ENCODE data around the gene FGF21. TPM values are rescaled to one million over a fixed set of nuclear protein-coding genes. Genes with fewer than 3 reads are reported as not detected.

The FGF21 gene
- total RNA-seq, 1 experiment from 2014 or later, result not detected

DNA sequence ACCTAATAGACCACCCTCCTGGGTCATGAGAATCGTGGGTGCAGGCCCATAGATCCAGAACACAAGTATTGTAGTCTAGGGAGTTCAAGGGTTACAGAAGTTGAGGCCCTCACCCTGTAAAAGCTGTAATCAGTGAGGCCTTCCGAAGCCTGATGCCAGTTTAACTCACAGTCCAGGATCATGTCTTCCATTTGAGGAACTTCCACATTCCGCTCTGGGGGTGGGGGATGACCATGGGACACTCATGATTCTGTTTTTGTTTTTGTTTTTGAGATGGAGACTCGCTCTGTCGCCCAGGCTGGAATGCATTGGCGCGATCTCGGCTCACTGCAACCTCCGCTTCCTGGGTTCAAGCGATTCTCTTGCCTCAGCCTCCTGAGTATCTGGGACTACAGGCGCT is 13.2 kb upstream of the FGF21 start:
- Histone ChIP-seq H3F3A (ENCODE audit: low read length, unreplicated experiment) (no peaks in the 10 kb centered on the region), H3K27ac (ENCODE audit: low read length) (no peak overlapping the region), H3K27me3 (ENCODE audit: low read length) (no peaks in the 10 kb centered on the region), H3K9me3 (ENCODE audit: low read length) (no peaks in the 10 kb centered on the region), H3K79me2 (ENCODE audit: low read length) (no peaks in the 10 kb centered on the region), H3K36me3 (ENCODE audit: low read depth, low read length) (no peaks in the 10 kb centered on the region), H3K9ac (ENCODE audit: low read length) (no peak overlapping the region), H4K20me1 (ENCODE audit: low read length) (no peaks in the 10 kb centered on the region), H3K9me2 (replicated peaks; ENCODE audit: low read length) (no peaks in the 10 kb centered on the region), H3K4me1 (ENCODE audit: insufficient read depth, low read length) (no peaks in the 10 kb centered on the region; the same call in 1 of the 2 replicates), H2AFZ (ENCODE audit: low read length) (no peak overlapping the region), H3K4me3 (ENCODE audit: low read length) (no peak overlapping the region), H3K4me2 (ENCODE audit: low read length) (no peak overlapping the region)
- POLR2A ChIA-PET (ENCODE audit: unreplicated experiment), result no interaction called here
- BruUV-seq (replicated peaks), result no TSS peak
- ATAC-seq, result no peak
- no peak for DNase-seq
- TF ChIP-seq EZH2 (IDR thresholded peaks at IDR 0.05; ENCODE audit: low read length, unreplicated experiment) (no peak), CTCF (conservative IDR thresholded peaks at IDR 0.05; ENCODE audit: low read depth, low read length) (no peak), EZH2phosphoT487 (IDR thresholded peaks at IDR 0.05; ENCODE audit: borderline replicate concordance, low read length) (no peak)
- CTCF ChIA-PET, result no interaction called here
- intact Hi-C loops (cut with micrococcal nuclease), result no loop called here

DNA sequence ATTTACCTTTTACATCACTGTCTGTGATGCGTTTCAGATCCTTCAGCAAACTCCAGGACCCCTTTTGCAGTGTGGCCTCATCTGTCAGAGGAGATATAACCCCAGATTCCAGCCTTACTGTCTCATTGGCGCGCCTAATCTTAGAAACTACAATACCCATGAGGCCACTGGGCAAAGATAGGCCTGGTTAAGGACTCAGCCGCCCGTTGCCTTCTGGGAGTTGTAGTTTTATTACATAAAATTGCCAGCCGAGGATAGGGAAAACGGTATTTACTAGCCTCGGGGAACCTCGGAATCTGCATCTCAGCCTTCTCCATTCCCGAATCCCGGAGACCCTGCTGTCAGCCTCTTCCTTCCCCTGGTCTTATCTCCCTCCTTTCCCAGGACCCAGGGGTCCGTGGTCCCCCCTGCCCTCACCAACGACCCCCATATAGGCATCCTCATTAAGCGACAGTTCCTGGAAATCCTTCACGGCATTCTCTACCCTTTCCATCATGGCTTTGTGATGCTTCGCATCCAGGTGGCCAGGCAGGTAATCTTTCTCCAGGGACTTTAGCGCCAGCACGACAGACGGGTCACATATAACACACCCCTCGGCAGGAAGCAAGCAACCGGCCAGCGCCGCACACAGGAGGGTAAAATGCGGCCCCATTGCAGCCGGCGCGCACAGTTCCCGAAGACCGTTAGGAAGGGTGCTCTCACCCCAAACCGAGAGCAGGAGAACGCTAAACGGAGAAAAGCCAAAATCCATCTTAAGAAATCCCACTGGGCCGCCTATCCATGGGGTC is 9.9 kb upstream of the FGF21 start:
- peak; percentile 63 for DNase-seq
- no peaks in the 10 kb centered on the region for H3F3A ChIP-seq (ENCODE audit: low read length, unreplicated experiment)
- no peaks in the 10 kb centered on the region; the same call in 1 of the 2 replicates for H3K36me3 ChIP-seq (ENCODE audit: low read depth, low read length)
- no peak overlapping the region for H3K4me2 ChIP-seq (ENCODE audit: low read length)
- no peak overlapping the region for H2AFZ ChIP-seq (ENCODE audit: low read length)
- CTCF ChIA-PET, result no interaction called here
- TF ChIP-seq EZH2 (IDR thresholded peaks at IDR 0.05; ENCODE audit: low read length, unreplicated experiment) (no peak), EZH2phosphoT487 (IDR thresholded peaks at IDR 0.05; ENCODE audit: borderline replicate concordance, low read length) (no peak), CTCF (conservative IDR thresholded peaks at IDR 0.05; ENCODE audit: low read depth, low read length) (no peak)
- H3K9me3 ChIP-seq (ENCODE audit: low read length), result no peaks in the 10 kb centered on the region
- H3K4me3 ChIP-seq (ENCODE audit: low read length), result no peak overlapping the region
- no peaks in the 10 kb centered on the region for H3K27me3 ChIP-seq (ENCODE audit: low read length)
- no peaks in the 10 kb centered on the region for H3K9me2 ChIP-seq (replicated peaks; ENCODE audit: low read length)
- H3K79me2 ChIP-seq (ENCODE audit: low read length), result peaks cover 10% of the 10 kb centered on the region
- H3K27ac ChIP-seq (ENCODE audit: low read length), result no peak overlapping the region
- BruUV-seq (replicated peaks), result no TSS peak
- peak; percentile 78 for ATAC-seq
- intact Hi-C loops (cut with micrococcal nuclease), result no loop called here
- no peaks in the 10 kb centered on the region for H4K20me1 ChIP-seq (ENCODE audit: low read length)
- H3K9ac ChIP-seq (ENCODE audit: low read length), result no peak overlapping the region
- POLR2A ChIA-PET (ENCODE audit: unreplicated experiment), result interaction anchor here (0.6 kb wide), 1 partner anchor 36 kb away, joined by 3 read pairs; no protein-coding TSS in a partner anchor
- no peaks in the 10 kb centered on the region for H3K4me1 ChIP-seq (ENCODE audit: insufficient read depth, low read length)

- no peak for TF ChIP-seq CTCF (conservative IDR thresholded peaks at IDR 0.05; ENCODE audit: low read depth, low read length)
- no peak for TF ChIP-seq EZH2phosphoT487 (IDR thresholded peaks at IDR 0.05; ENCODE audit: borderline replicate concordance, low read length)
- no peak for TF ChIP-seq EZH2 (IDR thresholded peaks at IDR 0.05; ENCODE audit: low read length, unreplicated experiment)
- H3K9me2 ChIP-seq (replicated peaks; ENCODE audit: low read length), result no peaks in the 10 kb centered on the region
- DNase-seq, result no peak
- BruUV-seq (replicated peaks), result no TSS peak
- ChIA-PET POLR2A (ENCODE audit: unreplicated experiment) (no interaction called here), CTCF (no interaction called here)
- intact Hi-C loops (cut with micrococcal nuclease), result no loop called here
- no peak overlapping the region for H3K27ac ChIP-seq (ENCODE audit: low read length)
- H3K4me2 ChIP-seq (ENCODE audit: low read length), result no peak overlapping the region
- no peaks in the 10 kb centered on the region for H4K20me1 ChIP-seq (ENCODE audit: low read length)
- no peaks in the 10 kb centered on the region for H3F3A ChIP-seq (ENCODE audit: low read length, unreplicated experiment)
- no peaks in the 10 kb centered on the region for H3K27me3 ChIP-seq (ENCODE audit: low read length)
- no peak overlapping the region for H3K4me3 ChIP-seq (ENCODE audit: low read length)
- H2AFZ ChIP-seq (ENCODE audit: low read length), result no peak overlapping the region
- H3K79me2 ChIP-seq (ENCODE audit: low read length), result peaks cover 17% of the 10 kb centered on the region
- H3K9ac ChIP-seq (ENCODE audit: low read length), result no peak overlapping the region
- no peaks in the 10 kb centered on the region; the same call in 1 of the 2 replicates for H3K36me3 ChIP-seq (ENCODE audit: low read depth, low read length)
- ATAC-seq, result no peak
- H3K9me3 ChIP-seq (ENCODE audit: low read length), result no peaks in the 10 kb centered on the region
- no peaks in the 10 kb centered on the region for H3K4me1 ChIP-seq (ENCODE audit: insufficient read depth, low read length)
Observed at GRCh38 chr19:48746110-48746509, 9.2 kb upstream of the FGF21 start.

Measured in PC-3 (cell line).